Endothelial cell of umbilical vein (primary cell): ENCODE measurements around the gene VPS16.

Experiments used
- JUN ChIP-seq: IDR thresholded peaks from 2 replicates; pipeline ENCODE4 v1.6.1; 2011; ENCODE audit warnings: borderline replicate concordance, low read depth; ENCODE audit not compliant: insufficient read length, insufficient read depth
- MYC ChIP-seq: IDR thresholded peaks from one replicate; pipeline ENCODE4 v1.6.1; 2011; ENCODE audit warnings: mild to moderate bottlenecking, low read depth, low read length
- POLR2A ChIP-seq: IDR thresholded peaks from 2 replicates; pipeline ENCODE4 v1.6.1; 2012; ENCODE audit warnings: low read depth, mild to moderate bottlenecking, control low read depth, low read length
- POLR2AphosphoS5 ChIP-seq: IDR thresholded peaks from 2 replicates; pipeline ENCODE4 v1.6.1; 2012; ENCODE audit warnings: low read depth, mild to moderate bottlenecking, control low read depth, low read length, moderate library complexity; ENCODE audit not compliant: insufficient read depth
- TF ChIP-seq, protein P1 (sequence below), 2 donors: IDR thresholded peaks; 1 replicate in 1 of 2; 2 replicates in 1 of 2; pipeline ENCODE4 v1.5.1; 2011; ENCODE audit warnings: low read length in 2 of 2, mild to moderate bottlenecking in 2 of 2, moderate library complexity in 2 of 2, control low read depth in 1 of 2, inconsistent platforms in 1 of 2, low read depth in 1 of 2; ENCODE audit not compliant: insufficient read depth in 1 of 2; ENCODE audit errors: extremely low read depth in 1 of 2
- TF ChIP-seq, protein P2 (sequence below): IDR thresholded peaks from 2 replicates; pipeline ENCODE4 v1.6.1; 2011; ENCODE audit not compliant: insufficient read depth, insufficient read length

DNA sequence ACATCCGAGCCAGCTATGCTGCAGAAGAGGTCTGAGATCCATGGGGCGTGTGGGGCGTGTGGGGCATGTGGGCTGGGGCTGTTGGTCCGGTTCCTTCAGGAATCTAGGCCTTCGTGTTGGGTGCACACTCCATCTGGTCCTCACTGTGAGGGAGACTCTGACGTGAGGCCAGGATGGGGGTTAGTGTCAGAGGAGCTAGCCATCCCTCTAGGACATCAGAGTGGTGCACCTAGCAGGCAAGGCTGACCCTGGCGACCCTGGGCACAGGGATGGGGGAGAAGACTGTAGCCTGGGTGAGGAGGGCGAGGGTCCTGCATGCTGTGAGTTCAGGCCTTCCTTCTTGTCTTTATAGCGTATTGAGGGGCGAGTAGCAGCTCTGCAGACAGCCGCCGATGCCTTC lies 24.1 kb downstream of the VPS16 start:
- TF ChIP-seq POLR2AphosphoS5: no peak
- TF ChIP-seq, protein P1, sequence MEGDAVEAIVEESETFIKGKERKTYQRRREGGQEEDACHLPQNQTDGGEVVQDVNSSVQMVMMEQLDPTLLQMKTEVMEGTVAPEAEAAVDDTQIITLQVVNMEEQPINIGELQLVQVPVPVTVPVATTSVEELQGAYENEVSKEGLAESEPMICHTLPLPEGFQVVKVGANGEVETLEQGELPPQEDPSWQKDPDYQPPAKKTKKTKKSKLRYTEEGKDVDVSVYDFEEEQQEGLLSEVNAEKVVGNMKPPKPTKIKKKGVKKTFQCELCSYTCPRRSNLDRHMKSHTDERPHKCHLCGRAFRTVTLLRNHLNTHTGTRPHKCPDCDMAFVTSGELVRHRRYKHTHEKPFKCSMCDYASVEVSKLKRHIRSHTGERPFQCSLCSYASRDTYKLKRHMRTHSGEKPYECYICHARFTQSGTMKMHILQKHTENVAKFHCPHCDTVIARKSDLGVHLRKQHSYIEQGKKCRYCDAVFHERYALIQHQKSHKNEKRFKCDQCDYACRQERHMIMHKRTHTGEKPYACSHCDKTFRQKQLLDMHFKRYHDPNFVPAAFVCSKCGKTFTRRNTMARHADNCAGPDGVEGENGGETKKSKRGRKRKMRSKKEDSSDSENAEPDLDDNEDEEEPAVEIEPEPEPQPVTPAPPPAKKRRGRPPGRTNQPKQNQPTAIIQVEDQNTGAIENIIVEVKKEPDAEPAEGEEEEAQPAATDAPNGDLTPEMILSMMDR (IDR thresholded peaks at IDR 0.05; ENCODE audit: extremely low read depth in 1 of 2, insufficient read depth in 1 of 2, low read depth in 1 of 2, low read length in 2 of 2): no peak
- TF ChIP-seq MYC: no peak
- TF ChIP-seq, protein P2, sequence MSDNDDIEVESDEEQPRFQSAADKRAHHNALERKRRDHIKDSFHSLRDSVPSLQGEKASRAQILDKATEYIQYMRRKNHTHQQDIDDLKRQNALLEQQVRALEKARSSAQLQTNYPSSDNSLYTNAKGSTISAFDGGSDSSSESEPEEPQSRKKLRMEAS: no peak
- TF ChIP-seq POLR2A: no peak
- TF ChIP-seq JUN: no peak
